ENCODE results near the gene CRBN.

The CRBN gene

DNA sequence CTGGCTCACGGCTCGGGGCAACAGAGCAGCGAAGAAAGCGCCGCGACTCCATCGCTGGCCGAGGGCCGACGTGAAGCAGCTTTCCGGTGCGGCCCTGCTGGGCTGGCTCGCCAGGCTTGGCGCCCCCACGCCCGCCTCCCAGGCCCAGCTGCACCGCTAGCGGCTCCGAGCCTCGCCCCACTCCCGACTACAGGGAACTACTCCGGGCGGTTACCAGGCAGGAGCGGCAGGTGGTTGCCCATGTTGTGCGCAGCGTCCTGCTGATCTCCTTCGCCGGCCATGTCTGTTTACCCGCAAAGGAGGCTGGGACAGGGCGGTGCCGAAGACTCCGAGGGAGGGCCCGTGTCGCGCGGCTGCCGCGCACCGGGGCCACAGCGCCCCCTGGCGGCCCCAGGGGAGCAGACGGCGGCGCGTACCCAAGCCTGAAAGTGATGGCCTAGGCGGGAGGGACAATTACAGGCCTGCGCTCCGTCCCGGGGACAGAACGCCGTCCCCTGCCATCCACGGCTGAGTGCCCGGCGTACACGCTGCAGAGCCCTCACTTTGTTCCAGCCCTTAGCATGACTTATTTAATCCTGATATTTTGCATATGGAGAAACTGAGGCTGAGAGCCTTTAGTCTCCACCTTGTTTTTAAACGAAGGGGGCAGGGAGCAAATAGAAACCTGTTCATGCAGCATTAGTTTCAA, at the start of gene CRBN:
CRBN (minus strand) TSS at position 285 of the 688 bp plus-strand sequence; CDS start at position 281, 4 bp downstream.
- Histone ChIP-seq H3K9me3 (ENCODE audit: insufficient read depth, low read length) (no peaks in the 10 kb centered on the region), H3K4me3 (ENCODE audit: insufficient read length, low read depth) (peak within 1 kb of the TSS; percentile 98), H3K4me1 (ENCODE audit: insufficient read depth, insufficient read length) (no peaks in the 10 kb centered on the region), H3K9ac (ENCODE audit: insufficient read length, low read depth) (peak within 1 kb of the TSS; percentile 99), H3K27me3 (ENCODE audit: insufficient read depth, insufficient read length) (peaks cover 7% of the 10 kb centered on the region), H3K36me3 (ENCODE audit: insufficient read depth, insufficient read length, low read length) (peaks cover 19% of the 10 kb centered on the region)
- DNase-seq (ENCODE audit: low read depth, low spot score) = peak; percentile 77
- no peak for TF ChIP-seq SUZ12 (IDR thresholded peaks at IDR 0.05; ENCODE audit: extremely low read depth, insufficient read depth, insufficient read length)
- peak; percentile 91 for TF ChIP-seq YY1 (IDR thresholded peaks at IDR 0.05; ENCODE audit: insufficient read depth, insufficient read length)
- TF ChIP-seq ZNF274 (IDR thresholded peaks at IDR 0.05; ENCODE audit: low read depth, low read length) = no peak

DNA sequence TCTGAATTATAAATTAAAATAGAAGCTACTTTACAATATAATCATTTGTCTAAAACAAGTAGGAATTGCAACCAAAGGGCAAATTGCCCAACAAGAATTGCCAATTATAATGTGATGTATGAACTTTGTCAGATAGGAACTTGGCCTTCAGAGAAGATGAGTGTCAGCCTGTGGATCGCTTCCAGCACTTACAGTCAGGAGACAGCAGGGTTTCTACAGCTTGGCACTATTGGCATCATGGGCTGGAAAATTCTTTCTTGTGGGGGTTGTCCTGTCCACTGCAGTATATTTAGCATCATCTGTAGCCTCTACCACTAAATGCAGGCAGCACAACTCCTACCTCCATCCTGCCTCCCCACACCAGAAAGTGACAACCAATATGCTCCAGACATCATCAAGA, 48.1 kb upstream of the CRBN start:
- no peaks in the 10 kb centered on the region for H3K4me1 ChIP-seq (ENCODE audit: insufficient read depth, insufficient read length)
- no peak for TF ChIP-seq YY1 (IDR thresholded peaks at IDR 0.05; ENCODE audit: insufficient read depth, insufficient read length)
- no peak for TF ChIP-seq ZNF274 (IDR thresholded peaks at IDR 0.05; ENCODE audit: low read depth, low read length)
- no peak for TF ChIP-seq SUZ12 (IDR thresholded peaks at IDR 0.05; ENCODE audit: extremely low read depth, insufficient read depth, insufficient read length)
- H3K9ac ChIP-seq (ENCODE audit: insufficient read length, low read depth) = no peak overlapping the region
- H3K36me3 ChIP-seq (ENCODE audit: insufficient read depth, insufficient read length, low read length) = no peaks in the 10 kb centered on the region
- H3K27me3 ChIP-seq (ENCODE audit: insufficient read depth, insufficient read length) = no peaks in the 10 kb centered on the region
- H3K4me3 ChIP-seq (ENCODE audit: insufficient read length, low read depth) = no peak overlapping the region
- no peaks in the 10 kb centered on the region for H3K9me3 ChIP-seq (ENCODE audit: insufficient read depth, low read length)
- no peak for DNase-seq (ENCODE audit: low read depth, low spot score)

DNA sequence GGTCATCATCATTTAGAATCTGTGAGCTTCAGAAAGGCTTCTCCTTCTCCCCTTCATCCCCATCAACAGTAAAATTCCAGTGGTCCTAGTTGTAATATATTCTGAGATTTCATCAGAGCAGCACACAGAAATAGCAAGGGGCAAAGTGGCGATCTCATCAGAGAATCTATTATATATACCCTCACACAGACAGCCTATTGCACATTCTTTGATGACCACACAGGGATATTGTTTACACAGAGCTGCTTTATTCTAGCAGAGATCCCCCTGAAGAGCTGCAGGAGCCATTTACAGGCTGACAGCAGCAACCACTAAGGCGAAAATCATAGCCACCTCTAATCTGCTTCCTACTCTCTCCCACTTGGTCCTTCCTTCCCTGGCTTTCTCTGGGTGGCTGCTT, 42.0 kb upstream of the CRBN start:
- no peak for TF ChIP-seq SUZ12 (IDR thresholded peaks at IDR 0.05; ENCODE audit: extremely low read depth, insufficient read depth, insufficient read length)
- TF ChIP-seq ZNF274 (IDR thresholded peaks at IDR 0.05; ENCODE audit: low read depth, low read length) = no peak
- no peak for TF ChIP-seq YY1 (IDR thresholded peaks at IDR 0.05; ENCODE audit: insufficient read depth, insufficient read length)
- no peak for DNase-seq (ENCODE audit: low read depth, low spot score)
- H3K9ac ChIP-seq (ENCODE audit: insufficient read length, low read depth) = no peak overlapping the region
- no peaks in the 10 kb centered on the region for H3K36me3 ChIP-seq (ENCODE audit: insufficient read depth, insufficient read length, low read length)
- no peaks in the 10 kb centered on the region for H3K9me3 ChIP-seq (ENCODE audit: insufficient read depth, low read length)
- H3K4me1 ChIP-seq (ENCODE audit: insufficient read depth, insufficient read length) = no peaks in the 10 kb centered on the region
- H3K27me3 ChIP-seq (ENCODE audit: insufficient read depth, insufficient read length) = no peaks in the 10 kb centered on the region
- H3K4me3 ChIP-seq (ENCODE audit: insufficient read length, low read depth) = no peak overlapping the region

DNA sequence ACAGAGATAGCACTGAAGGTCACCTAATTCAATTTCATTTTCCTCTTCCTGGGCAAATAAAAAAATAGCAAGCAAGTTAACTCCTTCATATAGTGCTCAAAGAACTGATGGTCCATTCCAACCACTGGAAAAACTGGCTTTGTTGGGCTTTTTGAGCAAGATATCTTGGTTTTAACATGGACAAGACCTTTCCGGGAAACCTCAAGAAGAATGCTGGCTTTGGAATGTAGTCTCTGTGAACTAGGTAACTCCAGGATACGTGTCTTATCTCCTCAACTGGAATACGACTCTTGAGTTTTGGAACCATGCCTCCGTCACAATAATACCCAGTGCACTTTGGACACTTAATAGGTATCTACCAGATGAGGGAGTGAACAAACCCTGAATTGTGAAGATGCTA, 36.9 kb upstream of the CRBN start:
- no peak for DNase-seq (ENCODE audit: low read depth, low spot score)
- TF ChIP-seq ZNF274 (IDR thresholded peaks at IDR 0.05; ENCODE audit: low read depth, low read length) (no peak), SUZ12 (IDR thresholded peaks at IDR 0.05; ENCODE audit: extremely low read depth, insufficient read depth, insufficient read length) (no peak), YY1 (IDR thresholded peaks at IDR 0.05; ENCODE audit: insufficient read depth, insufficient read length) (no peak)

DNA sequence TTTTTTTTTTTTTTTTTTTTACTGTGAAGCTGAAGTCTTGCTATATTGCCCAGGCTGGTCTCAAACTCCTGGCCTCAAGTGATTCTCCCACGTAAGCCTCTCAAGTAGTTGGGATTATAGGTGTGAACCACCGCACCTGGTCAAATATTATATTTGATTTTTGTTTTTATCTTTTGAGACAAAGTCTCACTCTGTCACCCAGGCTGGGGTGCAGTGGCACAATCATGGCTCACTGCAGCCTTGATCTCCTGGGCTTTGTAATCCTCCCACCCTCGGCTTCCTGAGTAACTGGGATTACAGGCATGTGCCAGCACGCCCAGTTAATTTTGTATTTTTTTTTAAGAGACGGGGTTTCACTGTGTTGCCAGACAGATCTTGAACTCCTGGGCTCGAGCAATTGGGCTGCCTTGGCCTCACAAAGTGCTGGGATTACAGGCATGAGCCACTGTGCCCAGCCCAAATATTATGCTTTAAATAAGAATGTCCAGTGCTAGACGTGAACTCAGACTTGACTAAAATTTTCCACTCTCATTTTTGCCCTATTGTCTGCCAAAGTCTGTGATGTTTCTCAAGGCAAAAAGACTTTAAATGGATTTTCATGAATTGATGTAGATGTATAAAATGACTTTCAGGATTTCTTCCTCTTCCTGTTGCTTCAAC, 33.4 kb upstream of the CRBN start:
- TF ChIP-seq YY1 (IDR thresholded peaks at IDR 0.05; ENCODE audit: insufficient read depth, insufficient read length) (no peak), SUZ12 (IDR thresholded peaks at IDR 0.05; ENCODE audit: extremely low read depth, insufficient read depth, insufficient read length) (no peak), ZNF274 (IDR thresholded peaks at IDR 0.05; ENCODE audit: low read depth, low read length) (no peak)
- no peak overlapping the region for H3K9ac ChIP-seq (ENCODE audit: insufficient read length, low read depth)
- DNase-seq (ENCODE audit: low read depth, low spot score) = no peak
- no peak overlapping the region for H3K4me3 ChIP-seq (ENCODE audit: insufficient read length, low read depth)
- H3K9me3 ChIP-seq (ENCODE audit: insufficient read depth, low read length) = no peaks in the 10 kb centered on the region
- no peaks in the 10 kb centered on the region for H3K36me3 ChIP-seq (ENCODE audit: insufficient read depth, insufficient read length, low read length)
- H3K4me1 ChIP-seq (ENCODE audit: insufficient read depth, insufficient read length) = no peaks in the 10 kb centered on the region
- H3K27me3 ChIP-seq (ENCODE audit: insufficient read depth, insufficient read length) = no peaks in the 10 kb centered on the region

More for the DNA sequence above, 36.9 kb upstream of the CRBN start:
- H3K4me1 ChIP-seq (ENCODE audit: insufficient read depth, insufficient read length) = no peaks in the 10 kb centered on the region
- no peaks in the 10 kb centered on the region for H3K9me3 ChIP-seq (ENCODE audit: insufficient read depth, low read length)
- H3K9ac ChIP-seq (ENCODE audit: insufficient read length, low read depth) = no peak overlapping the region
- no peaks in the 10 kb centered on the region for H3K36me3 ChIP-seq (ENCODE audit: insufficient read depth, insufficient read length, low read length)
- H3K27me3 ChIP-seq (ENCODE audit: insufficient read depth, insufficient read length) = no peaks in the 10 kb centered on the region
- no peak overlapping the region for H3K4me3 ChIP-seq (ENCODE audit: insufficient read length, low read depth)

DNA sequence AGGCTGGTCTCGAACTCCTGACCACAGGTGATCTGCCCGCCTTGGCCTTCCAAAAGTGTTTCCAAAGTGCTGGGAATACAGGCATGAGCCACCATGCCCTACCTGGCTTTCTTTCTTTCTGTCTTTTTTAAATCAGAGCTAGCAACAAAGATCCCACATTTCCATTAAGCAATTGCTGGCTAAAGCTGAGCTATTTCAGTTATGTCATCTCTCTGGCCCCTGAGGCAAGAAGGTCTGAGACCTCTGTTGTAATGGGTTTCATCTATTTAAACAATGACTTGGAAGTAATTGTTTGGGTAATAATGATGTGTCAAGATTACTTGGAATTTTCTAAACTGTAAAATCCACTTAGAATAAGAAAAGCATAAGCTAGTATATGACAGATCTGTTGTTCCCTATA, 30.2 kb upstream of the CRBN start:
- TF ChIP-seq YY1 (IDR thresholded peaks at IDR 0.05; ENCODE audit: insufficient read depth, insufficient read length) = no peak
- TF ChIP-seq SUZ12 (IDR thresholded peaks at IDR 0.05; ENCODE audit: extremely low read depth, insufficient read depth, insufficient read length) = no peak
- no peak for TF ChIP-seq ZNF274 (IDR thresholded peaks at IDR 0.05; ENCODE audit: low read depth, low read length)
- Histone ChIP-seq H3K9ac (ENCODE audit: insufficient read length, low read depth) (no peak overlapping the region), H3K36me3 (ENCODE audit: insufficient read depth, insufficient read length, low read length) (no peaks in the 10 kb centered on the region), H3K4me3 (ENCODE audit: insufficient read length, low read depth) (no peak overlapping the region), H3K9me3 (ENCODE audit: insufficient read depth, low read length) (no peaks in the 10 kb centered on the region), H3K27me3 (ENCODE audit: insufficient read depth, insufficient read length) (no peaks in the 10 kb centered on the region), H3K4me1 (ENCODE audit: insufficient read depth, insufficient read length) (no peaks in the 10 kb centered on the region)
- DNase-seq (ENCODE audit: low read depth, low spot score) = peak; percentile 33

DNA sequence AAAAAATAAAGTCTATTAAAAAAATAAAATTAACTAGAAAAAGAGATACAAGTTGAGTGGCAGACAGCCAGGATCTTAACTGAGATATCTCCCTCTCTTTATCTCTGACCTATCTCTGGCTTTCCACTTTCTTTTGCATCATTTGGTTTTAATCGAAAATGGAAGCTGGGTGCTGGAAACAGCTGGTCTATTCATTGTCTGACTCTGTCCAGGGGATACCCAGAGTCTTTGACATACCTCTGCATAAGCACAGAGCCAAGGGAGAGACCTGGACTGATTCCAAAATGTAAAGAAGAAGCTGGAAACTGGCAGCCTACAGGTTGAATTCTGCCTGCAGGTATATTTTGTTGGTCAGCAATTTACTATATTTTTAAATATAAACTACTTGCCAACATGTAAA, 29.6 kb upstream of the CRBN start:
- Histone ChIP-seq H3K27me3 (ENCODE audit: insufficient read depth, insufficient read length) (no peaks in the 10 kb centered on the region), H3K4me3 (ENCODE audit: insufficient read length, low read depth) (no peak overlapping the region), H3K36me3 (ENCODE audit: insufficient read depth, insufficient read length, low read length) (no peaks in the 10 kb centered on the region), H3K4me1 (ENCODE audit: insufficient read depth, insufficient read length) (no peaks in the 10 kb centered on the region), H3K9me3 (ENCODE audit: insufficient read depth, low read length) (no peaks in the 10 kb centered on the region), H3K9ac (ENCODE audit: insufficient read length, low read depth) (no peak overlapping the region)
- TF ChIP-seq SUZ12 (IDR thresholded peaks at IDR 0.05; ENCODE audit: extremely low read depth, insufficient read depth, insufficient read length) (no peak), YY1 (IDR thresholded peaks at IDR 0.05; ENCODE audit: insufficient read depth, insufficient read length) (no peak), ZNF274 (IDR thresholded peaks at IDR 0.05; ENCODE audit: low read depth, low read length) (no peak)
- DNase-seq (ENCODE audit: low read depth, low spot score) = no peak

Measured in NT2/D1 (cell line).